ENCODE results near the gene SIGLEC1.

The SIGLEC1 gene

GRCh38 chr20:3680701-3681351 is 31.6 kb downstream of the SIGLEC1 start:
- no peak for DNase-seq (ENCODE audit: low read depth in 1 of 2, low spot score in 1 of 2)
- TF ChIP-seq SPI1 (IDR thresholded peaks at IDR 0.05; ENCODE audit: borderline replicate concordance, low read depth) (no peak), POLR2AphosphoS5 (IDR thresholded peaks at IDR 0.05; ENCODE audit: low read depth) (no peak), CTCF (IDR thresholded peaks at IDR 0.05; ENCODE audit: insufficient read depth, low read length) (no peak), REST (IDR thresholded peaks at IDR 0.05; ENCODE audit: insufficient replicate concordance, low read depth) (no peak), GABPA (IDR thresholded peaks at IDR 0.05; ENCODE audit: low read depth) (no peak)
- H3K4me3 ChIP-seq (replicated peaks; ENCODE audit: insufficient read depth, low read length), result no peak overlapping the region
- H3K27me3 ChIP-seq (ENCODE audit: insufficient read depth, poor library complexity, severe bottlenecking), result peaks cover 61% of the 10 kb centered on the region
- no peak overlapping the region for H3K27ac ChIP-seq (replicated peaks)

- Histone ChIP-seq H3K27ac (replicated peaks) (no peak overlapping the region), H3K27me3 (ENCODE audit: insufficient read depth, poor library complexity, severe bottlenecking) (peaks cover 68% of the 10 kb centered on the region), H3K4me3 (replicated peaks; ENCODE audit: insufficient read depth, low read length) (no peak overlapping the region)
- TF ChIP-seq POLR2AphosphoS5 (IDR thresholded peaks at IDR 0.05; ENCODE audit: low read depth), result no peak
- no peak for TF ChIP-seq GABPA (IDR thresholded peaks at IDR 0.05; ENCODE audit: low read depth)
- TF ChIP-seq SPI1 (IDR thresholded peaks at IDR 0.05; ENCODE audit: borderline replicate concordance, low read depth), result no peak
- no peak for TF ChIP-seq REST (IDR thresholded peaks at IDR 0.05; ENCODE audit: insufficient replicate concordance, low read depth)
- no peak for TF ChIP-seq CTCF (IDR thresholded peaks at IDR 0.05; ENCODE audit: insufficient read depth, low read length)
- DNase-seq (ENCODE audit: low read depth in 1 of 2, low spot score in 1 of 2), result no peak
Observed at GRCh38 chr20:3679749-3680700, 32.4 kb downstream of the SIGLEC1 start.

- DNase-seq (ENCODE audit: low read depth in 1 of 2, low spot score in 1 of 2), result no peak
- no peak for TF ChIP-seq CTCF (IDR thresholded peaks at IDR 0.05; ENCODE audit: insufficient read depth, low read length)
- TF ChIP-seq REST (IDR thresholded peaks at IDR 0.05; ENCODE audit: insufficient replicate concordance, low read depth), result no peak
- no peak for TF ChIP-seq POLR2AphosphoS5 (IDR thresholded peaks at IDR 0.05; ENCODE audit: low read depth)
- no peak for TF ChIP-seq SPI1 (IDR thresholded peaks at IDR 0.05; ENCODE audit: borderline replicate concordance, low read depth)
- no peak for TF ChIP-seq GABPA (IDR thresholded peaks at IDR 0.05; ENCODE audit: low read depth)
- Histone ChIP-seq H3K4me3 (replicated peaks; ENCODE audit: insufficient read depth, low read length) (no peak overlapping the region), H3K27ac (replicated peaks) (no peak overlapping the region), H3K27me3 (ENCODE audit: insufficient read depth, poor library complexity, severe bottlenecking) (peaks cover 71% of the 10 kb centered on the region)
Observed at GRCh38 chr20:3678856-3679720, 33.3 kb downstream of the SIGLEC1 start.
